ENCODE results near the gene KNCN. TPM values are rescaled to one million over a fixed set of nuclear protein-coding genes. Genes with fewer than 3 reads are reported as not detected.
A peak's percentile ranks its signal among the peaks of the same experiment; 100 is the strongest.

Gene KNCN
- total RNA-seq, result not detected in 2 replicates

GRCh38 chr1:46551597-46552095 lies at the start of gene KNCN:
Gene KNCN (minus strand): TSS chr1:46551647. CDS start chr1:46551215, 432 bp downstream.
- no peak for DNase-seq (ENCODE audit: low read depth)

GRCh38 chr1:46599059-46599970 lies 47.9 kb upstream of the KNCN start:
- DNase-seq (ENCODE audit: low read depth), result no peak

GRCh38 chr1:46596846-46597245 lies 45.4 kb upstream of the KNCN start:
- no peak for DNase-seq (ENCODE audit: low read depth)

GRCh38 chr1:46596036-46596435 lies 44.6 kb upstream of the KNCN start:
- DNase-seq (ENCODE audit: low read depth), result no peak

GRCh38 chr1:46595127-46595526 lies 43.7 kb upstream of the KNCN start:
- no peak for DNase-seq (ENCODE audit: low read depth)

- DNase-seq (ENCODE audit: low read depth), result no peak
Measured at GRCh38 chr1:46594063-46594462, 42.6 kb upstream of the KNCN start.

- DNase-seq (ENCODE audit: low read depth), result no peak
Measured at GRCh38 chr1:46592823-46593222, 41.4 kb upstream of the KNCN start.

- no peak for DNase-seq (ENCODE audit: low read depth)
Measured at GRCh38 chr1:46589529-46589928, 38.1 kb upstream of the KNCN start.

GRCh38 chr1:46587069-46587468 lies 35.6 kb upstream of the KNCN start:
- no peak for DNase-seq (ENCODE audit: low read depth)

- no peak for DNase-seq (ENCODE audit: low read depth)
Measured at GRCh38 chr1:46585312-46585938, 34.0 kb upstream of the KNCN start.

- no peak for DNase-seq (ENCODE audit: low read depth)
Measured at GRCh38 chr1:46583494-46583893, 32.0 kb upstream of the KNCN start.

GRCh38 chr1:46582972-46583371 lies 31.5 kb upstream of the KNCN start:
- no peak for DNase-seq (ENCODE audit: low read depth)

GRCh38 chr1:46581681-46582455 lies 30.4 kb upstream of the KNCN start:
- DNase-seq (ENCODE audit: low read depth), result no peak

- peak; percentile 9 for DNase-seq (ENCODE audit: low read depth)
Measured at GRCh38 chr1:46580140-46580903, 28.9 kb upstream of the KNCN start.

- no peak for DNase-seq (ENCODE audit: low read depth)
Measured at GRCh38 chr1:46577671-46578070, 26.2 kb upstream of the KNCN start.

GRCh38 chr1:46576596-46576995 lies 25.1 kb upstream of the KNCN start:
- DNase-seq (ENCODE audit: low read depth), result no peak

- DNase-seq (ENCODE audit: low read depth), result no peak
Measured at GRCh38 chr1:46575778-46576177, 24.3 kb upstream of the KNCN start.

GRCh38 chr1:46575300-46575699 lies 23.9 kb upstream of the KNCN start:
- DNase-seq (ENCODE audit: low read depth), result no peak

GRCh38 chr1:46571691-46572225 lies 20.3 kb upstream of the KNCN start:
- no peak for DNase-seq (ENCODE audit: low read depth)

GRCh38 chr1:46569884-46570725 lies 18.7 kb upstream of the KNCN start:
- DNase-seq (ENCODE audit: low read depth), result no peak
